ENCODE data around the gene ZCWPW1. TPM values are rescaled to one million over a fixed set of nuclear protein-coding genes. Genes with fewer than 3 reads are reported as not detected.

ZCWPW1 gene
- total RNA-seq, 1 donor from 2014 or later = 4.4 TPM

DNA sequence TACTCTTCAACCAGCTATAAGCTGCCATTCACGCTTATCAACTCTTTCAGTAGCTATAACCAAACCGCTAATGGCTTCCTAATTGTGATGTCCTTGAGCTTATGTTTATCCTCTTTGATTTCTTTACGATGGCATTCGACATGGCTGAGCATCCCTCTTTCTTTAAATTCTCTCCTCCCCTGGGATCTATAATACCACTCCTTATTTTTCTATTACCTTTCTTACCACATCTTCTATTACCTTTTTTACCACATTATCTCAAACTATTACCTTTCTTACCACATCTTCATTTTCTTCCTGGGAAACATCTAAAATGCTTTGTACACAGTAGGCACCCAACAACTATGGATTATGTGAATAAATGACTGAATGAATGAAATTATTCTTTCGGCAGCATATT lies 13.1 kb downstream of the ZCWPW1 start:
- intact Hi-C loops (cut with DNase I) = no loop called here
- DNase-seq (ENCODE audit: missing footprints) (no peak), ATAC-seq (no peak)

DNA sequence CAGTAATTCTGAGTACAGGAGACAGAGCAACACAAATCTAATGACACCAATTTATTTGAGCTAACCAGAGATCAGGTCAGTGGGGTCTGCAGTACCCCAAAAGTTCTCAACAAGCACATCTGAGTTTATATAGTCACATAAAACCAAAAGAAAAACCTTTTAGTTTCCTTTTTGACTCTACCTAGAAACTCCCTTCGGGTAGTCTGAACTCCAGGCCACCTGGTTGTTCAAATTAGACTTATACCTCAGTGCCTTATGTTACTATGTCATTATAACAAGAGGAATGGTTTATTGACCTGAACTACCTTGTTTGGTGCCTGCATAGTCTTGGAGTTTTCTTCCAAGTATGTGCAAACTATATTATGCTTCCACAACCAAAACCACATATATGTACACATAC lies 14.6 kb downstream of the ZCWPW1 start:
- ATAC-seq = no peak
- intact Hi-C loops (cut with DNase I) = no loop called here
- no peak for DNase-seq (ENCODE audit: missing footprints)

DNA sequence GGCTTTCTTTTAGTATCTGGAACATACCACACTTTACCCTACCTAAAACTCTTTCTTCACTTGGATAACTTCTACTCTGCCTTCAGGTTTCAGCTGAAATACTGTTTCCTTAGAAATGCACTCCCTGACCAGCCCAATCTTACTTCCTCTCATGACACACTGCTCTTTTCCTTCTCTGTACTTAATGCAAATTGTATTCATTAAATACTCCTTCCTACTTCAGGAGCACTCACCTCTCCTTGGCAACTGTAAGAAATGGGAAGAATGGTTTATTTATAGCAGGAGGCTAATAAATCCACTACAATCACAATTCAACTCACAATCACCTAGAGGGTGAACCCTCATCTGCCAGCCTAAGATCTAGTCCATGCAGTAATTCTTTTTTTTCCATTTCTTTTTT lies 15.2 kb downstream of the ZCWPW1 start:
- ATAC-seq (no peak), DNase-seq (ENCODE audit: missing footprints) (no peak)
- intact Hi-C loops (cut with DNase I) = no loop called here

- DNase-seq (ENCODE audit: missing footprints) (no peak), ATAC-seq (no peak)
- intact Hi-C loops (cut with DNase I) = no loop called here
Observed at GRCh38 chr7:100411101-100411500, 17.4 kb downstream of the ZCWPW1 start.

GRCh38 chr7:100407285-100408180 lies 21.0 kb downstream of the ZCWPW1 start:
- no peak for DNase-seq (ENCODE audit: missing footprints)
- peak; percentile 72 for ATAC-seq
- intact Hi-C loops (cut with DNase I) = no loop called here

DNA sequence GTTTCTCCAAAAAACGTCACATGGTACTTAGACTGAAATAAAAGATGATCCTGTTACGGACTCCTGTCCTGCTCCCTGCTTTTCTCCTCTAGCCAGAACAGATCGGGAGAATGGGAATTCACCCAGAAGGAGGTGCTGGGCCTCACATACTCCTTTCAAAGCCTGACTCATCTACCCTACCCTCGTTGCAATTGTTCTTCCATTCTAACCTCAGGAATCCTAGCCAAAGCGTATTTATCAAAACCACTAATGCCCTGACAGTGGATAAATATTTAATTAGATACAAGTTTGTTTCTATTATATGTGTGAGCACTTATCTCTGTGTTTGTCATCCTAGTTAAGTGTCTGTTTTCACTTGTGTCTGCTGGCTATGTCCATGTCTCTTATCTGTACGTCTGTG lies 21.7 kb downstream of the ZCWPW1 start:
- DNase-seq (ENCODE audit: missing footprints) (no peak), ATAC-seq (no peak)
- intact Hi-C loops (cut with DNase I) = no loop called here

DNA sequence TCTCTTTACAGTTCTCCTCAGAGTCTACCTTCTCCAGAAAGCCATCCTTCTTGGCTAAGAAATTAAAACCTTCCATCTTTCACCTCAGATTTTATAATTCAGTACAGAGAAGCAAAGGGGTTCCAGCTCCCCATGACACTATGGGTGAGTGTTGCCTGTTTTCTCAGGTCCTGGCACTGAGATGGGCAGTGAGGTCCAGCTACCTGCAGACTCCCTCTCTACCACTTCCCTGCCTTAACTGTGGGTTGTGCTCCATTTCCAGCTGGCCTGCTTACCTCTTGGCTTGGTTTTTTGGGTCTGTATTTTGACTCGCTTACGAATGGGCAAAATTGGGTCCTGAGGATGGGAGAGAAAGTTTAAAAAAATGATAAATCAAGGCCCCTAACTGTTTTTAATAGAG lies 26.3 kb downstream of the ZCWPW1 start:
- ATAC-seq = no peak
- no peak for DNase-seq (ENCODE audit: missing footprints)
- intact Hi-C loops (cut with DNase I) = no loop called here

GRCh38 chr7:100401811-100402210 lies 26.7 kb downstream of the ZCWPW1 start:
- no peak for DNase-seq (ENCODE audit: missing footprints)
- ATAC-seq = no peak
- intact Hi-C loops (cut with DNase I) = no loop called here

- ATAC-seq = no peak
- intact Hi-C loops (cut with DNase I) = no loop called here
Observed at GRCh38 chr7:100400656-100401055, 27.8 kb downstream of the ZCWPW1 start.

GRCh38 chr7:100400041-100400440 lies 28.5 kb downstream of the ZCWPW1 start:
- DNase-seq (ENCODE audit: missing footprints) = no peak
- ATAC-seq = no peak
- intact Hi-C loops (cut with DNase I) = no loop called here

More at GRCh38 chr7:100400656-100401055, 27.8 kb downstream of the ZCWPW1 start:
- DNase-seq (ENCODE audit: missing footprints) = no peak

DNA sequence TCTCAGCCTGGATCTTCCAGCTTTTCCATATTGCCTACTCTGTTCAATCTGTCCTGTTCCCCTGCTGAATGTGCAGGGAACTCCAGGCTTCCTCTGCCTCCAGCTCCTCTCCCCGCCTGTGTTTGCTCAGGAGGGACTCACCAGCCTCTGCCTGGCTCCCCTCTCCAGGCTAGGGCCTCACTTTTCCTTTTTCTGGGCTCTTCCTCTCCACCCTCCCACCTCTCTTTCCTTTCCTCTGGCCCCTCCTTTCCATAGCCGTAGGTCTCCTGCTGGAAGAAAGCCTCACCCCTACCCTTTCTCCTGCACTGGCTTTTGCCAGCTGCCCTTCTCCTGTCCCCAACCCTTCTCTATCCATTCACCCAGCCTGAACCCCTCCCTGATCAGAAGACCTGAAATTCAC lies 30.3 kb downstream of the ZCWPW1 start:
- intact Hi-C loops (cut with DNase I) = no loop called here
- no peak for ATAC-seq
- DNase-seq (ENCODE audit: missing footprints) = no peak

GRCh38 chr7:100397315-100398081 lies 31.0 kb downstream of the ZCWPW1 start:
- peak; percentile 23 for ATAC-seq
- intact Hi-C loops (cut with DNase I) = no loop called here
- no peak for DNase-seq (ENCODE audit: missing footprints)

DNA sequence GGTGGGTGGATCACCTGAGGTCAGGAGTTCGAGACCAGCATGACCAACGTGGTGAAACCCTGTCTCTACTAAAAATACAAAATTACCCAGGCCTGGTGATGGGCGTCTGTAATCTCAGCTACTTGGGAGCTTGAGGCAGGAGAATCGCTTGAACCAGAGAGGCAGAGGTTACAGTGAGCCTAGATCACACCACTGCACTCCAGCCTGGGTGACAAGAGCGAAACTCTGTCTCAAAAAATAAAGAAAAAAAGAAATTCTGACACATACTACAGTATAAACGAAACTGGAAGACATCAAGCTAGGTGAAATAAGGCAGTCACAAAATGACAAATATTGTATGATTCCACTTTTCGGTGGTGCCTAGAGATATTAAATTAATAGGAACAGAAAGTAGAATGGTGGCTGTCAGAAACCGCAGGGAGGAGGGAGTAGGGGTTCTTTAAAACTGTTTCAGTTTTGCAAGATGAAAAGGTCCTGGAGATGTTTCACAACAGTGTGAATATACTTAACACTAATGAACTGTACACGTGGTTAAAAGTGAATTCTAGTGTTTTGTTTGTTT lies 32.0 kb downstream of the ZCWPW1 start:
- ATAC-seq = no peak
- intact Hi-C loops (cut with DNase I) = no loop called here
- no peak for DNase-seq (ENCODE audit: missing footprints)

- ATAC-seq = no peak
- DNase-seq (ENCODE audit: missing footprints) = no peak
- intact Hi-C loops (cut with DNase I) = no loop called here
Observed at GRCh38 chr7:100394077-100394476, 34.4 kb downstream of the ZCWPW1 start.

- DNase-seq (ENCODE audit: missing footprints) (no peak), ATAC-seq (no peak)
- intact Hi-C loops (cut with DNase I) = no loop called here
Observed at GRCh38 chr7:100393233-100393905, 35.1 kb downstream of the ZCWPW1 start.

DNA sequence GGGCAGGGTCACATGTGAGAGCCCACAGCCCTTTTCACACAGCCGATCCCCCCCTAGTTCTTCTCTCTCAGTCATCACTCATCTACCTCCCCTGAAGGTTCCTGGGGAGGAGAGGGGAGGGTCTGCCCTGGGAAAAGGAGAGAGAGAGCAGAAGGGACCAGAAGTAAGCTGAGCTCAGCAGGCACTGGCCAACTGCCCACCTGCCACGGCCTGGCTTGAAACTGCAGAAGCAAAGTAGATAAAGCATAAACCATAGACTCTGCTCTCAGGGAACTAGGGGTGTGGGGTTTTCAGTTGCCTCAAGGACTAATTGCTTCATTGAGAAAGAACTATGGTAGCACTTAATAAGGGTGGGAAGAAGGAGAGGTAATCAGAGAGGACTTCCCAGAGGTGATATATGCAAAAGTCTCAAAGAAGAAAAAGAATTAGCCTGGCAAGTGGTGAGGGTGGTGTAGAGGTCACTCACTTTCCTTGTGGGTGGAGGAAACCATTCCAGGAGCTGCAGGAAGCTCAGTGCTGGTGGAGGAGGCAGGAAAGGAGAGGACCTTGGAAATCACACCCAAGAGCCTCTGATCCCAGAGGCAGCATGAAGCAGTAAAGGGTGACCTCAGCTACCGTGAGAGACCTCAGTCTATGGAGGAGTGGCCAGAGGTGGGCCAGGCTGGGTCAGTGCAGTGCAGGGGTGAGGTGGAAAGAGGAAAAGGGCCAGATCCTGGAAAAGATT lies 38.1 kb downstream of the ZCWPW1 start:
- ATAC-seq = no peak
- intact Hi-C loops (cut with DNase I) = no loop called here
- no peak for DNase-seq (ENCODE audit: missing footprints)

GRCh38 chr7:100389437-100390088 lies 38.9 kb downstream of the ZCWPW1 start:
- DNase-seq (ENCODE audit: missing footprints) (no peak), ATAC-seq (no peak)
- intact Hi-C loops (cut with DNase I) = no loop called here

- DNase-seq (ENCODE audit: missing footprints) = no peak
- intact Hi-C loops (cut with DNase I) = no loop called here
- no peak for ATAC-seq
Observed at GRCh38 chr7:100387695-100388094, 40.8 kb downstream of the ZCWPW1 start.

All from Right ventricle myocardium inferior (tissue), 1 donor.